ENCODE results near the gene SIRPA. TPM values are rescaled to one million over a fixed set of nuclear protein-coding genes. Genes with fewer than 3 reads are reported as not detected.
A peak's percentile ranks its signal among the peaks of the same experiment; 100 is the strongest.

The SIRPA gene
- total and polyA plus RNA-seq, 11 donors = 8.6 to 73.5 (median 28.5) TPM

GRCh38 chr20:1951436-1952115 is 56.4 kb downstream of the SIRPA start:
- TF ChIP-seq CTCF (IDR thresholded peaks at IDR 0.05) = no peak
- TF ChIP-seq POLR2A (IDR thresholded peaks at IDR 0.05) = no peak
- ATAC-seq (no peak), DNase-seq (no peak)
- Histone ChIP-seq H3K4me1 (peaks cover 0 to 48% (median 4%) of the 10 kb centered on the region in 12 donors), H3K27ac (no peak overlapping the region), H3K4me3 (no peak overlapping the region), H3K27me3 (peaks cover 0 to 4% (median 0%) of the 10 kb centered on the region in 9 donors), H3K36me3 (no peaks in the 10 kb centered on the region), H3K9me3 (no peaks in the 10 kb centered on the region)
- intact Hi-C loops (cut with DNase I) = no loop called here
- WGBS, 4 donors = 70 to 80% (median 77%) methylated on average over 11 of the region's 11 CpGs

GRCh38 chr20:1952737-1953530 is 57.7 kb downstream of the SIRPA start:
- H3K9me3 ChIP-seq = no peaks in the 10 kb centered on the region
- WGBS, 4 donors = 79 to 83% (median 81%) methylated on average over 6 of the region's 6 CpGs
- H3K27ac ChIP-seq = peak overlapping the region in 1 of 12 donors; percentile 2
- H3K36me3 ChIP-seq = no peaks in the 10 kb centered on the region
- H3K4me3 ChIP-seq = no peak overlapping the region
- no peak for TF ChIP-seq CTCF (IDR thresholded peaks at IDR 0.05)
- TF ChIP-seq POLR2A (IDR thresholded peaks at IDR 0.05) = no peak
- H3K27me3 ChIP-seq = peaks cover 0 to 4% (median 0%) of the 10 kb centered on the region in 9 donors
- intact Hi-C loops (cut with DNase I) = no loop called here
- ATAC-seq = no peak
- DNase-seq = no peak
- peaks cover 0 to 34% (median 0%) of the 10 kb centered on the region in 12 donors for H3K4me1 ChIP-seq

- WGBS, 4 donors = 86 to 95% (median 94%) methylated on average over 5 of the region's 5 CpGs
- TF ChIP-seq POLR2A (IDR thresholded peaks at IDR 0.05) (no peak), CTCF (IDR thresholded peaks at IDR 0.05) (no peak)
- Histone ChIP-seq H3K4me3 (no peak overlapping the region), H3K27me3 (peaks cover 0 to 4% (median 0%) of the 10 kb centered on the region in 9 donors), H3K4me1 (peaks cover 0 to 27% (median 0%) of the 10 kb centered on the region in 12 donors), H3K36me3 (no peaks in the 10 kb centered on the region), H3K27ac (peak overlapping the region in 1 of 12 donors; percentile 61), H3K9me3 (no peaks in the 10 kb centered on the region)
- no peak for DNase-seq
- intact Hi-C loops (cut with DNase I) = no loop called here
- ATAC-seq = no peak
Measured at GRCh38 chr20:1953621-1954020, 58.4 kb downstream of the SIRPA start.

- Histone ChIP-seq H3K27me3 (peaks cover 0 to 4% (median 0%) of the 10 kb centered on the region in 9 donors), H3K9me3 (no peaks in the 10 kb centered on the region), H3K27ac (no peak overlapping the region), H3K36me3 (no peaks in the 10 kb centered on the region), H3K4me3 (no peak overlapping the region), H3K4me1 (peaks cover 0 to 14% (median 0%) of the 10 kb centered on the region in 12 donors)
- WGBS, 4 donors = 52 to 66% (median 60%) methylated on average over 8 of the region's 8 CpGs
- DNase-seq (no peak), ATAC-seq (no peak)
- intact Hi-C loops (cut with DNase I) = no loop called here
- TF ChIP-seq CTCF (IDR thresholded peaks at IDR 0.05) (no peak), POLR2A (IDR thresholded peaks at IDR 0.05) (no peak)
Measured at GRCh38 chr20:1955217-1955616, 60.0 kb downstream of the SIRPA start.
